Measurements from ENCODE around the gene TTLL8. TPM values are rescaled to one million over a fixed set of nuclear protein-coding genes. Genes with fewer than 3 reads are reported as not detected.

Gene TTLL8
- total RNA-seq, 1 donor from 2014 or later, result not detected

- peaks cover 5% of the 10 kb centered on the region for H3K9me3 Mint-ChIP-seq (ENCODE audit: unreplicated experiment)
- peaks cover 12% of the 10 kb centered on the region for H3K4me1 Mint-ChIP-seq (ENCODE audit: low read depth, unreplicated experiment)
- no peak overlapping the region for H3K4me3 Mint-ChIP-seq (ENCODE audit: unreplicated experiment)
- no peak overlapping the region for H3K27ac Mint-ChIP-seq (ENCODE audit: unreplicated experiment)
- H3K27me3 Mint-ChIP-seq (ENCODE audit: unreplicated experiment), result no peaks in the 10 kb centered on the region
- TF ChIP-seq, protein P1, sequence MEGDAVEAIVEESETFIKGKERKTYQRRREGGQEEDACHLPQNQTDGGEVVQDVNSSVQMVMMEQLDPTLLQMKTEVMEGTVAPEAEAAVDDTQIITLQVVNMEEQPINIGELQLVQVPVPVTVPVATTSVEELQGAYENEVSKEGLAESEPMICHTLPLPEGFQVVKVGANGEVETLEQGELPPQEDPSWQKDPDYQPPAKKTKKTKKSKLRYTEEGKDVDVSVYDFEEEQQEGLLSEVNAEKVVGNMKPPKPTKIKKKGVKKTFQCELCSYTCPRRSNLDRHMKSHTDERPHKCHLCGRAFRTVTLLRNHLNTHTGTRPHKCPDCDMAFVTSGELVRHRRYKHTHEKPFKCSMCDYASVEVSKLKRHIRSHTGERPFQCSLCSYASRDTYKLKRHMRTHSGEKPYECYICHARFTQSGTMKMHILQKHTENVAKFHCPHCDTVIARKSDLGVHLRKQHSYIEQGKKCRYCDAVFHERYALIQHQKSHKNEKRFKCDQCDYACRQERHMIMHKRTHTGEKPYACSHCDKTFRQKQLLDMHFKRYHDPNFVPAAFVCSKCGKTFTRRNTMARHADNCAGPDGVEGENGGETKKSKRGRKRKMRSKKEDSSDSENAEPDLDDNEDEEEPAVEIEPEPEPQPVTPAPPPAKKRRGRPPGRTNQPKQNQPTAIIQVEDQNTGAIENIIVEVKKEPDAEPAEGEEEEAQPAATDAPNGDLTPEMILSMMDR (IDR thresholded peaks at IDR 0.05; ENCODE audit: partially characterized antibody, unreplicated experiment), result no peak
- no peak for DNase-seq
- no peaks in the 10 kb centered on the region for H3K36me3 Mint-ChIP-seq (ENCODE audit: unreplicated experiment)
These were observed 22.0 kb upstream of the TTLL8 start for GRCh38 chr22:50080077-50080465.

- TF ChIP-seq, protein P1 (IDR thresholded peaks at IDR 0.05; ENCODE audit: partially characterized antibody, unreplicated experiment), result no peak
- no peaks in the 10 kb centered on the region for H3K36me3 Mint-ChIP-seq (ENCODE audit: unreplicated experiment)
- no peaks in the 10 kb centered on the region for H3K27me3 Mint-ChIP-seq (ENCODE audit: unreplicated experiment)
- peaks cover 12% of the 10 kb centered on the region for H3K4me1 Mint-ChIP-seq (ENCODE audit: low read depth, unreplicated experiment)
- no peak for DNase-seq
- no peak overlapping the region for H3K4me3 Mint-ChIP-seq (ENCODE audit: unreplicated experiment)
- peaks cover 5% of the 10 kb centered on the region for H3K9me3 Mint-ChIP-seq (ENCODE audit: unreplicated experiment)
- H3K27ac Mint-ChIP-seq (ENCODE audit: unreplicated experiment), result no peak overlapping the region
These were observed 20.7 kb upstream of the TTLL8 start for GRCh38 chr22:50078761-50079160.

GRCh38 chr22:50078246-50078645 is 20.1 kb upstream of the TTLL8 start:
- TF ChIP-seq, protein P1 (IDR thresholded peaks at IDR 0.05; ENCODE audit: partially characterized antibody, unreplicated experiment), result no peak
- peaks cover 5% of the 10 kb centered on the region for H3K9me3 Mint-ChIP-seq (ENCODE audit: unreplicated experiment)
- no peaks in the 10 kb centered on the region for H3K36me3 Mint-ChIP-seq (ENCODE audit: unreplicated experiment)
- H3K27me3 Mint-ChIP-seq (ENCODE audit: unreplicated experiment), result no peaks in the 10 kb centered on the region
- no peak overlapping the region for H3K4me3 Mint-ChIP-seq (ENCODE audit: unreplicated experiment)
- no peak for DNase-seq
- peaks cover 9% of the 10 kb centered on the region for H3K4me1 Mint-ChIP-seq (ENCODE audit: low read depth, unreplicated experiment)
- no peak overlapping the region for H3K27ac Mint-ChIP-seq (ENCODE audit: unreplicated experiment)

GRCh38 chr22:50076646-50077535 is 18.8 kb upstream of the TTLL8 start:
- H3K4me1 Mint-ChIP-seq (ENCODE audit: low read depth, unreplicated experiment), result peaks cover 4% of the 10 kb centered on the region
- no peak overlapping the region for H3K4me3 Mint-ChIP-seq (ENCODE audit: unreplicated experiment)
- peaks cover 5% of the 10 kb centered on the region for H3K9me3 Mint-ChIP-seq (ENCODE audit: unreplicated experiment)
- TF ChIP-seq, protein P1 (IDR thresholded peaks at IDR 0.05; ENCODE audit: partially characterized antibody, unreplicated experiment), result no peak
- no peak for DNase-seq
- no peaks in the 10 kb centered on the region for H3K27me3 Mint-ChIP-seq (ENCODE audit: unreplicated experiment)
- no peak overlapping the region for H3K27ac Mint-ChIP-seq (ENCODE audit: unreplicated experiment)
- H3K36me3 Mint-ChIP-seq (ENCODE audit: unreplicated experiment), result no peaks in the 10 kb centered on the region

All from glutamatergic neuron (in vitro differentiated cells).